Measurements from ENCODE around the gene MAST2.

Gene MAST2

DNA sequence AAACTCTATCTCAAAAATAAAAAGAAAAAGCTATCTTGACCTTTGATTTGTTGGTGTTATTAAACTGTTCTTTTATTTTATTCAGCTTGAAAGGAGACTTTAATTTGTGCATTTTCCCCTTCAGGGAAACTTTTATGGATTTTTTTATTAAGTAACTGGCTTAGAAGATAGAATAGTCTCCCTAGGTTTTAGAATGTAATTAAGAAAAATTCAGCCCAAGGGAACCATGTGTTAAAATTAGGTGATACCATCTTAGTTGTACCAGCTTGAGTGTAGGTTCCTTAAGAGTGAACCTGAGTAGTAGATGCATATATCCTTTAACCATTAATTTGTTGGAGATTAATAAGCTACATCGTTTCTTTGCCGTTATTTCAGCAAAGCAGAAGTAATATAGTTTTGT is 11.4 kb downstream of the MAST2 start:
- TF ChIP-seq, protein P1, sequence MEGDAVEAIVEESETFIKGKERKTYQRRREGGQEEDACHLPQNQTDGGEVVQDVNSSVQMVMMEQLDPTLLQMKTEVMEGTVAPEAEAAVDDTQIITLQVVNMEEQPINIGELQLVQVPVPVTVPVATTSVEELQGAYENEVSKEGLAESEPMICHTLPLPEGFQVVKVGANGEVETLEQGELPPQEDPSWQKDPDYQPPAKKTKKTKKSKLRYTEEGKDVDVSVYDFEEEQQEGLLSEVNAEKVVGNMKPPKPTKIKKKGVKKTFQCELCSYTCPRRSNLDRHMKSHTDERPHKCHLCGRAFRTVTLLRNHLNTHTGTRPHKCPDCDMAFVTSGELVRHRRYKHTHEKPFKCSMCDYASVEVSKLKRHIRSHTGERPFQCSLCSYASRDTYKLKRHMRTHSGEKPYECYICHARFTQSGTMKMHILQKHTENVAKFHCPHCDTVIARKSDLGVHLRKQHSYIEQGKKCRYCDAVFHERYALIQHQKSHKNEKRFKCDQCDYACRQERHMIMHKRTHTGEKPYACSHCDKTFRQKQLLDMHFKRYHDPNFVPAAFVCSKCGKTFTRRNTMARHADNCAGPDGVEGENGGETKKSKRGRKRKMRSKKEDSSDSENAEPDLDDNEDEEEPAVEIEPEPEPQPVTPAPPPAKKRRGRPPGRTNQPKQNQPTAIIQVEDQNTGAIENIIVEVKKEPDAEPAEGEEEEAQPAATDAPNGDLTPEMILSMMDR (IDR thresholded peaks at IDR 0.05; ENCODE audit: low read depth, low read length), result no peak
- H3K4me3 ChIP-seq (ENCODE audit: low read depth, low read length), result no peak overlapping the region

DNA sequence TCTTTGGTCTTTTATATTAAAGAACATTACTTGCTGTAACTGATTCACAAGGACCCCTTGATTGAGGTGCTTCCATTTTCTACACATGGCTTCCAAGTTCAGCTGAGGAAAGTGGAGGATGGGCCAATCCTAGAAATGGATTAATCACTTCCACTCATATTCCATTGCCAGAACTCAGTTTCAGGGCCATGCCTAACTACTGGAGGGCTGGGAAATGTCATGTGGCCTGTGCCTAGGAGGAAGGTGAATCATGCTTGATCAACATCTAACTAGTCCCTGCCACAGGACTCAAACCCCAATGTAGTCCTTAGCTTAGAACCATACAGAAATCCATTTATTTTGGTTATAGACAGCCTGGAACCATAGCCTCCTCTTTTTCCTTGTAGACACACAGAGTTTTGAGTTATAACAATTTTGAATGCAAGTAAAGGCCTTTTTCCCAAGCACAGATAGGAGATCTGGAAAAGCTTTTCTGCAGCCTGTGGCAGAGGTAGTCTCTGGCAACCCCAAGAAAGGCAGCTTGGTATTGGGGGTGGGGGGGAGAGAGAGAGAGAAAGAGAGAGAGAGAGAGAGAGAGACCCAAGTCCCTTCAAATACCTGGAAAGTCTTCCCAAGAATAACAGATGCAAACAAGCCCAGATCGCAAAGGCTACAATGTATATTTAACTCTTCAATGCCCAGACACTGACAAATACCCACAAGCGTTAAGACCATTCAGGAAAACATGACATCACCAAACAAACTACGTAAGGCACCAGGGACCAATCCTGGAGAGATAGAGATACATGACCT is 12.5 kb downstream of the MAST2 start:
- TF ChIP-seq, protein P1 (IDR thresholded peaks at IDR 0.05; ENCODE audit: low read depth, low read length), result no peak
- H3K4me3 ChIP-seq (ENCODE audit: low read depth, low read length), result no peak overlapping the region

DNA sequence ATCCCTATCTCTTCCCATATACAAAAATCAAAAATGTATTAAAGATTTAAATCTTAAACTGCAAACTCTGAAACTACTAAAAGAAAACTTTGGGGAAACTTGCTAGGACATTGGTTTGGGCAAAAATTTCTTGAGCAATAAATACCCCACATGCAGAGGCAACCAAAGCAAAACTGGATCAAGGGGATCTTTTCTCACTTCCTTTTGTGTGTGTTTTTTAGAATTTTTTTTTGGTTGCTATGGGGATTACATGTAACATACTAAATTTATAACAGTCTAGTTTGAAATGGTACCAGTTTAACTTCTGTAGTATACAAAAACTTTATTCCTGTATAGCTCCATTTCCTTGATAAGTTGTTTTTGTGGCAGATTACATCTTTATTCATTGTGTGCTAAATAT is 16.8 kb downstream of the MAST2 start:
- TF ChIP-seq, protein P1 (IDR thresholded peaks at IDR 0.05; ENCODE audit: low read depth, low read length), result no peak
- H3K4me3 ChIP-seq (ENCODE audit: low read depth, low read length), result no peak overlapping the region

DNA sequence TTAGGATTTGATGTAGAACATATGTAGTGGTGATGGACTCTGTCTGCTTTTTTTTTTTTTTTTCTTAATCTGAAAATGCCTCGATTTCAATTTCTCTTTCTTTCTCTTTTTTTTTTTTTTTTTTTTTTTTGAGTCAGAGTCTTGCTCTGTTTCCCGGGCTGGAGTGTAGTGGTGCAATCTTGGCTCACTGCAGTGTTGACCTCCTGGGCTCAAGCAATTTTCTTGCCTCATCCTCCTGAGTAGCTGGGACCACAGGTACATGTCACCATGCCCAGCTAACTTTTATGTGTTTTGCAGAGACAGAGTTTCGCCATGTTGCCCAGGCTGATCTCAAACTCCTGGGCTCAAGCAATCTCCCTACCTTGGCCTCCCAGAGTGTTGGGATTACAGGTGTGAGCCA is 17.4 kb downstream of the MAST2 start:
- TF ChIP-seq, protein P1 (IDR thresholded peaks at IDR 0.05; ENCODE audit: low read depth, low read length), result no peak
- H3K4me3 ChIP-seq (ENCODE audit: low read depth, low read length), result no peak overlapping the region

DNA sequence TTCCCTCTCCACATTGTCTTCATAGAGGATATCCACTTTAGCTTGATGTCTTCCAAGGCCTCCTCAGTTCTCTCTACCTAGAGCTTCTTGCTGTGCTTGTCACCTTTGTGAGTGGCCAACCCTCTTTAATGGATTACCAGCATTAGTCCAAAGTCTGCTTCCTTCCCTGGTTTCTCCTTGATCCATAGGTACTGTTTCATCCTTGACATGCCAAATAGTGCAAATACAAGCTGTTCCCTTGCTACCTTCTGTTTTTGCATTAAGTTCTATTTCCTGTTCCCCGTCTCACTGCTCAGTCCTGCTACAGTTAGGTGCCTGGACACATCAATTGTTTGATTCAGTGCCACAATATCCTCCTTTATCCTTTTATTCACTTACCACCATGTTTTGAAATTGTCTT is 19.2 kb downstream of the MAST2 start:
- TF ChIP-seq, protein P1 (IDR thresholded peaks at IDR 0.05; ENCODE audit: low read depth, low read length), result no peak
- no peak overlapping the region for H3K4me3 ChIP-seq (ENCODE audit: low read depth, low read length)

DNA sequence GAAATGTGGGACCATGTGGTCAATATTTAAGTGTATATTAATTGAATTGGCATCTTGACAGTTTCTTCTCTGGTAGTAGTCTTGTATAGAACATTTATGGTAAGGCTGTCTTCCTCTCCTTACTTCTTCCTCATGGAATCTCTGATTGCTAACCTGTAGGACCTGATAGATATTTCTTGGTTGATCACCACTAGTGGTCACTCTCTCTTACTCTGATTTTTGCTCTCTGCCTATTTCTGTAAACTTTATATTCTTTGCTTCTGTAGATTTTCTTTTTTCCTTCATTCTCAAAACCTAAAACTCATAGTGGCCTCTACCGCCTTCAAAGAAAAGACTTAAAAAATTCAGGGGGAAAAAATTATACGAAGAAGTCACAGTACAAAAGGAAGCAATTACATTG is 21.2 kb downstream of the MAST2 start:
- no peak overlapping the region for H3K4me3 ChIP-seq (ENCODE audit: low read depth, low read length)

DNA sequence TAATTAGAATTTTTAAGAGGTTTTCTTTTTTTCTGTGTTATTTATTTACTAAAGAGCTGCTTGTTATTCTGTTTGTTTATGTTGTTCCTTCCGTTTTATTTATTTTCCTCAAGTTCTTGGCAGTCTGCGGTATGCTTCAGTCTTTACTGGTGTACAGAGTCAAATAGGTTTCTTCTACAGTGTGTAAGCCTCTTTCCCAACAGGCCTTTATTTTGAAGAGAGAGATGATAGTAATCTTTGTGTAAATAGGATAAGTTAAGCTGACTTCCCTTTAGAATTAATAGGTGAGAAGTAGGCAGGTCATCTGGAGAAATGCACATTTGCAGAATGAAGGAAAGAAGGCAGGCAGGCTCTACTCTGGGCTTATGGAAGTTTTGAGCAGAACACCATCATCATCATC is 23.8 kb downstream of the MAST2 start:
- no peak overlapping the region for H3K4me3 ChIP-seq (ENCODE audit: low read depth, low read length)
- TF ChIP-seq, protein P1 (IDR thresholded peaks at IDR 0.05; ENCODE audit: low read depth, low read length), result no peak

More for the DNA sequence above, 21.2 kb downstream of the MAST2 start:
- TF ChIP-seq, protein P1 (IDR thresholded peaks at IDR 0.05; ENCODE audit: low read depth, low read length), result no peak
